ENCODE measurements around the gene NUDCD3. TPM values are rescaled to one million over a fixed set of nuclear protein-coding genes. Genes with fewer than 3 reads are reported as not detected.

NUDCD3 gene
- total RNA-seq, 1 donor, result 54.3 TPM

DNA sequence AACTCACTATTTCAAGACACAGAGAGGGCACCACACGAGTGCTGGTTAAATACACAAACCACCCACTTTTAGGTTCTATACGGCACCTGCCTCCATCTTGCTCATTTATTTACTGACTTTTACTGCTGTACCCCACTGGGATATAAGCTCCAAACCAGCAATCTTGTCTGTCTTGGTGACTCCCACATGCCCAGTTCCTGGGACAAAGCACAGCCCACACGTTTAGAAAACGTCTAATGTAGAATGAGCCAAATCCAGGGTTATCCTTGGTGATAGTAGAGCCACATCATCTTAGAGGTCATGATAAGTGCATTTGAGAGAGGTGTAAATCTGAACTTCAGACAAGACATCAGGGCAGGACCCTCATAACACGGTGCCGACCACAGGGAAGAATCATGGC lies 73.5 kb downstream of the NUDCD3 start:
- Histone ChIP-seq H3K27me3 (ENCODE audit: insufficient read depth, low read length) (no peaks in the 10 kb centered on the region), H4K20me1 (ENCODE audit: insufficient read depth, low read length) (peaks cover 14% of the 10 kb centered on the region), H3K4me3 (ENCODE audit: insufficient read depth, low read length) (no peak overlapping the region), H2AFZ (ENCODE audit: low read length) (no peak overlapping the region), H3K9me3 (ENCODE audit: low read depth, low read length) (no peaks in the 10 kb centered on the region), H3K36me3 (ENCODE audit: insufficient read depth, low read length) (no peaks in the 10 kb centered on the region), H3K27ac (ENCODE audit: low read depth, low read length) (no peak overlapping the region), H3K4me1 (ENCODE audit: insufficient read depth, low read length) (peaks cover 12% of the 10 kb centered on the region), H3K4me2 (ENCODE audit: insufficient read depth, low read length) (no peak overlapping the region), H3K79me2 (ENCODE audit: insufficient read depth, low read length) (peaks cover 19% of the 10 kb centered on the region)
- TF ChIP-seq, protein P1, sequence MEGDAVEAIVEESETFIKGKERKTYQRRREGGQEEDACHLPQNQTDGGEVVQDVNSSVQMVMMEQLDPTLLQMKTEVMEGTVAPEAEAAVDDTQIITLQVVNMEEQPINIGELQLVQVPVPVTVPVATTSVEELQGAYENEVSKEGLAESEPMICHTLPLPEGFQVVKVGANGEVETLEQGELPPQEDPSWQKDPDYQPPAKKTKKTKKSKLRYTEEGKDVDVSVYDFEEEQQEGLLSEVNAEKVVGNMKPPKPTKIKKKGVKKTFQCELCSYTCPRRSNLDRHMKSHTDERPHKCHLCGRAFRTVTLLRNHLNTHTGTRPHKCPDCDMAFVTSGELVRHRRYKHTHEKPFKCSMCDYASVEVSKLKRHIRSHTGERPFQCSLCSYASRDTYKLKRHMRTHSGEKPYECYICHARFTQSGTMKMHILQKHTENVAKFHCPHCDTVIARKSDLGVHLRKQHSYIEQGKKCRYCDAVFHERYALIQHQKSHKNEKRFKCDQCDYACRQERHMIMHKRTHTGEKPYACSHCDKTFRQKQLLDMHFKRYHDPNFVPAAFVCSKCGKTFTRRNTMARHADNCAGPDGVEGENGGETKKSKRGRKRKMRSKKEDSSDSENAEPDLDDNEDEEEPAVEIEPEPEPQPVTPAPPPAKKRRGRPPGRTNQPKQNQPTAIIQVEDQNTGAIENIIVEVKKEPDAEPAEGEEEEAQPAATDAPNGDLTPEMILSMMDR (IDR thresholded peaks at IDR 0.05; ENCODE audit: extremely low read depth, low read depth, low read length), result no peak
- no peak for DNase-seq (ENCODE audit: insufficient read length, low spot score, missing footprints)

DNA sequence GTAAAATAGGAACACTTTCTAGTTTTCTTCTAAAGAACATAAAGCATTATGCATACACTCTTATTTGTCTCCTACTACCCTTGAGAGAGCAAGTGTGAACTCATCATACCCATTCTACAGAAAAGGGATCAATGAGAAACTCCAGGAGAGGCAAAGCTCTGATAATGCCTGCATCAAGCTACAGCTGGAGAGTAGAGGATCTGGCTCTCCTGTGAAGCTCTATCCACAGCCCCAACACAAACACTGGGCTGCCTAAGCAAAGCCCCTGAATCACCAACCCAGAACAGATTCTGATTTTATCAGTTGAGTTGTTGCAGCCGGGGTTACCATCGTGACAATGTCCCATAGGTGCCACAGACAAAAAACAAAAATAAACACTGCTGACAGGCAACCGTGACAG lies 74.9 kb downstream of the NUDCD3 start:
- H3K4me1 ChIP-seq (ENCODE audit: insufficient read depth, low read length), result peaks cover 12% of the 10 kb centered on the region
- no peaks in the 10 kb centered on the region for H3K9me3 ChIP-seq (ENCODE audit: low read depth, low read length)
- peaks cover 14% of the 10 kb centered on the region for H4K20me1 ChIP-seq (ENCODE audit: insufficient read depth, low read length)
- no peak overlapping the region for H3K4me2 ChIP-seq (ENCODE audit: insufficient read depth, low read length)
- no peak for DNase-seq (ENCODE audit: insufficient read length, low spot score, missing footprints)
- H3K27me3 ChIP-seq (ENCODE audit: insufficient read depth, low read length), result no peaks in the 10 kb centered on the region
- H3K4me3 ChIP-seq (ENCODE audit: insufficient read depth, low read length), result no peak overlapping the region
- TF ChIP-seq, protein P1 (IDR thresholded peaks at IDR 0.05; ENCODE audit: extremely low read depth, low read depth, low read length), result no peak
- peaks cover 25% of the 10 kb centered on the region for H3K79me2 ChIP-seq (ENCODE audit: insufficient read depth, low read length)
- no peak overlapping the region for H3K27ac ChIP-seq (ENCODE audit: low read depth, low read length)
- no peaks in the 10 kb centered on the region for H3K36me3 ChIP-seq (ENCODE audit: insufficient read depth, low read length)
- H2AFZ ChIP-seq (ENCODE audit: low read length), result no peak overlapping the region

DNA sequence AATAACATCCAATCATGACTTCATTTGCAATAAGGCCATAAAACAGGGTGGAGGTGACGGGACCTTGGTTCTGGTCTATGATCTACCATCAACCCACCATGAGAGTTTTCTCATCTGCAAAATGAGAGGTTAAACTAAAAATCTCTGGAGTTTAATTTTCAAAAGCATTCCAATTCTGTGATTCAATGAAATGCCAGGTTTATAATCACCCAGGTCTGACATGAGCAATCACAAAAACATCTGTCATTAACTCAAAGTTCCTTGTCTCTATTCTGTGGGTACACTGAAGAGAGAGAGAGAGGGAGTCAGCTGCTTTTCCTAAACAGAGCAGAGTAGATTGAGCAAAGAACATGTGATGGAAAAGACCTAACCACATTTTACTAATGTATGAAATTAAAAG lies 75.4 kb downstream of the NUDCD3 start:
- peak; percentile 69 for DNase-seq (ENCODE audit: insufficient read length, low spot score, missing footprints)
- Histone ChIP-seq H3K4me3 (ENCODE audit: insufficient read depth, low read length) (no peak overlapping the region), H3K79me2 (ENCODE audit: insufficient read depth, low read length) (peaks cover 27% of the 10 kb centered on the region), H3K4me2 (ENCODE audit: insufficient read depth, low read length) (peak overlapping the region; percentile 3), H3K27ac (ENCODE audit: low read depth, low read length) (no peak overlapping the region), H2AFZ (ENCODE audit: low read length) (no peak overlapping the region), H3K9me3 (ENCODE audit: low read depth, low read length) (no peaks in the 10 kb centered on the region), H3K36me3 (ENCODE audit: insufficient read depth, low read length) (no peaks in the 10 kb centered on the region), H4K20me1 (ENCODE audit: insufficient read depth, low read length) (peaks cover 14% of the 10 kb centered on the region), H3K27me3 (ENCODE audit: insufficient read depth, low read length) (no peaks in the 10 kb centered on the region), H3K4me1 (ENCODE audit: insufficient read depth, low read length) (peaks cover 12% of the 10 kb centered on the region)
- TF ChIP-seq, protein P1 (IDR thresholded peaks at IDR 0.05; ENCODE audit: extremely low read depth, low read depth, low read length), result no peak

DNA sequence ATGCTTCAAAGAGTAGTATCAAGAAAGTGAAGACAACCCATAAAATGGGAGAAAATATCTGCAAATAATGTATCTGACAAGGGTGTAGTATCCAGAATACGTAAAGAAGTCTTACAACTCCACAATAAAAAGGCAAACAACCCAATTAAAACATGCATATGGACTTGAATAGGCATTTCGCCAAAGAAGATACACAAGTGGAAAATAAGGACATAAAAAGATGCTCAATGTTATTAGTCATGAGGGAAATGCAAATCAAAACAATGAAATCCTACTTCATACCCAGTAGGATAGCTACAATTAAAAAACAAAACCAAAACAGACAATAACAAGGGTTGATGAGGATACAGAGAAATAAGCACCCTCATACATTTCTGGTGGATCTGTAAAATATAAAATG lies 79.2 kb downstream of the NUDCD3 start:
- Histone ChIP-seq H3K79me2 (ENCODE audit: insufficient read depth, low read length) (peaks cover 39% of the 10 kb centered on the region), H3K36me3 (ENCODE audit: insufficient read depth, low read length) (no peaks in the 10 kb centered on the region), H3K27me3 (ENCODE audit: insufficient read depth, low read length) (no peaks in the 10 kb centered on the region), H3K4me2 (ENCODE audit: insufficient read depth, low read length) (no peak overlapping the region), H3K4me3 (ENCODE audit: insufficient read depth, low read length) (no peak overlapping the region), H3K4me1 (ENCODE audit: insufficient read depth, low read length) (peaks cover 16% of the 10 kb centered on the region), H3K27ac (ENCODE audit: low read depth, low read length) (no peak overlapping the region), H2AFZ (ENCODE audit: low read length) (no peak overlapping the region), H4K20me1 (ENCODE audit: insufficient read depth, low read length) (peaks cover 14% of the 10 kb centered on the region), H3K9me3 (ENCODE audit: low read depth, low read length) (no peaks in the 10 kb centered on the region)
- no peak for DNase-seq (ENCODE audit: insufficient read length, low spot score, missing footprints)
- TF ChIP-seq, protein P1 (IDR thresholded peaks at IDR 0.05; ENCODE audit: extremely low read depth, low read depth, low read length), result no peak
